A673 (cell line): ENCODE data around the gene ALDH1L2. TPM values are rescaled to one million over a fixed set of nuclear protein-coding genes. Genes with fewer than 3 reads are reported as not detected.

ENCODE experiments used
- BruUV-seq: library from RNA; stranded (reverse); fragments of 400-500 nt; replicated peaks from 2 replicates; lab custom pipeline; 2021; lab: Mats Ljungman, UMichigan
- CTCF ChIA-PET: fragments of 300-600 bp; sonication (Branson Sonifier 250); formaldehyde crosslinking; loops from one replicate; lab custom pipeline; 2022; ENCODE audit warnings: antibody characterized with exemption; lab: Charles Lee
- POLR2A ChIA-PET: fragments of 300-600 bp; sonication (Branson Sonifier 250); formaldehyde crosslinking; loops from one replicate; lab custom pipeline; 2022; ENCODE audit warnings: antibody characterized with exemption; ENCODE audit not compliant: low non-redundant PET; lab: Charles Lee
- DNase-seq: peaks from one replicate; pipeline ENCODE4 v3.0.0-alpha.2; 2015; ENCODE audit warnings: low spot score
- H3K27ac ChIP-seq: fragments of 200-600 bp; sonication (generic); 2 replicates; pipeline ENCODE4 v1.5.1; 2016; ENCODE audit warnings: mixed run types, low read depth, mild to moderate bottlenecking, mixed read lengths, antibody characterized with exemption, low read length; ENCODE audit not compliant: poor library complexity, severe bottlenecking
- H3K27me3 ChIP-seq: fragments of 200-600 bp; sonication (generic); replicated peaks from 2 replicates; pipeline ENCODE4 v1.6.1; 2017; ENCODE audit warnings: mixed run types, low read depth, mild to moderate bottlenecking, mixed read lengths, antibody characterized with exemption, low read length; ENCODE audit not compliant: insufficient read depth, poor library complexity
- H3K36me3 ChIP-seq: fragments of 200-600 bp; sonication (generic); 2 replicates; pipeline ENCODE4 v1.6.1; 2016; ENCODE audit warnings: mixed run types, mild to moderate bottlenecking, mixed read lengths, antibody characterized with exemption, low read length; ENCODE audit not compliant: insufficient read depth, poor library complexity, severe bottlenecking
- H3K4me1 ChIP-seq: fragments of 200-600 bp; sonication (generic); 2 replicates; pipeline ENCODE4 v1.6.1; 2017; ENCODE audit warnings: mixed run types, mild to moderate bottlenecking, mixed read lengths, antibody characterized with exemption, low read length; ENCODE audit not compliant: insufficient read depth, poor library complexity, severe bottlenecking
- H3K4me3 ChIP-seq: fragments of 200-600 bp; sonication (generic); 2 replicates; pipeline ENCODE4 v1.5.1; 2016; ENCODE audit warnings: low read depth, mixed run types, mild to moderate bottlenecking, mixed read lengths, low read length; ENCODE audit not compliant: poor library complexity, severe bottlenecking
- H3K9me3 ChIP-seq: fragments of 200-600 bp; sonication (generic); 2 replicates; pipeline ENCODE4 v1.6.1; 2016; ENCODE audit warnings: mixed run types, low read depth, mild to moderate bottlenecking, mixed read lengths, antibody characterized with exemption, low read length; ENCODE audit not compliant: poor library complexity, severe bottlenecking
- EZH2 ChIP-seq: fragments of 200-600 bp; sonication (generic); IDR thresholded peaks from 2 replicates; pipeline ENCODE4 v1.6.1; 2017; ENCODE audit warnings: borderline replicate concordance, low read depth, mild to moderate bottlenecking, mixed read lengths, antibody characterized with exemption, low read length; ENCODE audit not compliant: poor library complexity, severe bottlenecking
- intact Hi-C: fragments of 100-400 bp; cut with micrococcal nuclease; formaldehyde crosslinking; loops from one replicate; pipeline ENCODE4 v1.10.0; 2022; ENCODE audit not compliant: unreplicated experiment
- total RNA-seq: library from RNA; stranded (reverse); gene quantifications from 2 replicates; pipeline ENCODE4 v1.2.3, GENCODE V29; 2021
- TF ChIP-seq, protein P1 (sequence below): fragments of 300-800, 200-600 bp; sonication (generic); conservative IDR thresholded peaks from 2 replicates; pipeline ENCODE4 v1.5.1; 2017; ENCODE audit warnings: low read depth, mild to moderate bottlenecking, antibody characterized with exemption, low read length, moderate library complexity, mixed read lengths

The ALDH1L2 gene
- total RNA-seq, 1 experiment from 2014 or later: 3.4 TPM

- no peak for DNase-seq
- BruUV-seq: no TSS peak
Measured at GRCh38 chr12:104973250-104973649, 111.0 kb downstream of the ALDH1L2 start.

GRCh38 chr12:104971306-104971705, 113.0 kb downstream of the ALDH1L2 start:
- Histone ChIP-seq H3K4me1 (no peaks in the 10 kb centered on the region), H3K36me3 (no peaks in the 10 kb centered on the region), H3K9me3 (no peaks in the 10 kb centered on the region), H3K27me3 (no peaks in the 10 kb centered on the region), H3K27ac (no peak overlapping the region), H3K4me3 (no peak overlapping the region)
- BruUV-seq: no TSS peak
- TF ChIP-seq, protein P1, sequence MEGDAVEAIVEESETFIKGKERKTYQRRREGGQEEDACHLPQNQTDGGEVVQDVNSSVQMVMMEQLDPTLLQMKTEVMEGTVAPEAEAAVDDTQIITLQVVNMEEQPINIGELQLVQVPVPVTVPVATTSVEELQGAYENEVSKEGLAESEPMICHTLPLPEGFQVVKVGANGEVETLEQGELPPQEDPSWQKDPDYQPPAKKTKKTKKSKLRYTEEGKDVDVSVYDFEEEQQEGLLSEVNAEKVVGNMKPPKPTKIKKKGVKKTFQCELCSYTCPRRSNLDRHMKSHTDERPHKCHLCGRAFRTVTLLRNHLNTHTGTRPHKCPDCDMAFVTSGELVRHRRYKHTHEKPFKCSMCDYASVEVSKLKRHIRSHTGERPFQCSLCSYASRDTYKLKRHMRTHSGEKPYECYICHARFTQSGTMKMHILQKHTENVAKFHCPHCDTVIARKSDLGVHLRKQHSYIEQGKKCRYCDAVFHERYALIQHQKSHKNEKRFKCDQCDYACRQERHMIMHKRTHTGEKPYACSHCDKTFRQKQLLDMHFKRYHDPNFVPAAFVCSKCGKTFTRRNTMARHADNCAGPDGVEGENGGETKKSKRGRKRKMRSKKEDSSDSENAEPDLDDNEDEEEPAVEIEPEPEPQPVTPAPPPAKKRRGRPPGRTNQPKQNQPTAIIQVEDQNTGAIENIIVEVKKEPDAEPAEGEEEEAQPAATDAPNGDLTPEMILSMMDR: no peak
- TF ChIP-seq EZH2: no peak
- ChIA-PET POLR2A (no interaction called here), CTCF (no interaction called here)
- no peak for DNase-seq
- intact Hi-C loops: no loop called here

More at GRCh38 chr12:104973250-104973649, 111.0 kb downstream of the ALDH1L2 start:
- intact Hi-C loops: no loop called here
- no peaks in the 10 kb centered on the region for H3K27me3 ChIP-seq
- no peak for TF ChIP-seq EZH2
- TF ChIP-seq, protein P1: no peak
- ChIA-PET CTCF (no interaction called here), POLR2A (interaction anchor here (0.7 kb wide), 1 partner anchor 730 kb away, joined by 8 read pairs; no protein-coding TSS in a partner anchor)
- H3K27ac ChIP-seq: no peak overlapping the region
- H3K36me3 ChIP-seq: no peaks in the 10 kb centered on the region
- H3K9me3 ChIP-seq: no peaks in the 10 kb centered on the region
- H3K4me1 ChIP-seq: no peaks in the 10 kb centered on the region
- no peak overlapping the region for H3K4me3 ChIP-seq

Other genes with a start within 250 kb of the ALDH1L2 start
- 0.24 and 0.35 TPM in 2 replicates for gene SLC41A2, start 126.2 kb downstream of the ALDH1L2 start, total RNA-seq
- 31.2 and 32.5 TPM in 2 replicates for gene NOPCHAP1, start 98.1 kb downstream of the ALDH1L2 start, total RNA-seq
- 37.0 and 39.1 TPM in 2 replicates for gene WASHC4, start 23.3 kb upstream of the ALDH1L2 start, total RNA-seq
- 26.7 and 33.7 TPM in 2 replicates for gene APPL2, start 151.7 kb upstream of the ALDH1L2 start, total RNA-seq
- gene C12orf75, start 246.2 kb upstream of the ALDH1L2 start, total RNA-seq: 46.0 and 47.4 TPM in 2 replicates